DOHH2 (cell line): ENCODE data around the gene CAPZB.

Source experiments
- H3F3A ChIP-seq: fragments of 200-600 bp; sonication (generic), shearing (Covaris generic); 2 replicates; pipeline ENCODE4 v1.6.0; 2016; ENCODE audit warnings: antibody characterized with exemption, mild to moderate bottlenecking; ENCODE audit not compliant: control insufficient read depth, insufficient read depth
- H3K27ac ChIP-seq: fragments of 200-600 bp; sonication (generic); 2 replicates; pipeline ENCODE4 v1.5.1; 2014; ENCODE audit warnings: low read depth, mild to moderate bottlenecking, low read length, moderate library complexity
- H3K27me3 ChIP-seq: fragments of 200-600 bp; sonication (generic); 2 replicates; pipeline ENCODE4 v1.6.1; 2014; ENCODE audit warnings: mild to moderate bottlenecking, low read length, mixed read lengths; ENCODE audit not compliant: control insufficient read depth
- H3K36me3 ChIP-seq: fragments of 200-600 bp; sonication (generic); 2 replicates; pipeline ENCODE4 v1.6.1; 2014; ENCODE audit warnings: mild to moderate bottlenecking, low read length, moderate library complexity, mixed read lengths; ENCODE audit not compliant: control insufficient read depth
- H3K4me1 ChIP-seq: fragments of 200-600 bp; sonication (generic); 2 replicates; pipeline ENCODE4 v1.6.1; 2014; ENCODE audit warnings: mild to moderate bottlenecking, low read length, mixed read lengths; ENCODE audit not compliant: control insufficient read depth
- H3K4me2 ChIP-seq: fragments of 200-600 bp; sonication (generic); 2 replicates; pipeline ENCODE4 v1.6.0; 2014; ENCODE audit warnings: mild to moderate bottlenecking, low read length, moderate library complexity
- H3K4me3 ChIP-seq: fragments of 200-600 bp; sonication (generic); 2 replicates; pipeline ENCODE4 v1.5.1; 2014; ENCODE audit warnings: mild to moderate bottlenecking, low read length, mixed read lengths
- H3K79me2 ChIP-seq: fragments of 200-600 bp; sonication (generic); 2 replicates; pipeline ENCODE4 v1.6.1; 2014; ENCODE audit warnings: mild to moderate bottlenecking, low read length, mixed read lengths; ENCODE audit not compliant: control insufficient read depth
- H3K9me2 ChIP-seq: fragments of 200-600 bp; sonication (generic); replicated peaks from 2 replicates; pipeline ENCODE4 v1.6.1; 2014; ENCODE audit warnings: mild to moderate bottlenecking, low read length, mixed read lengths; ENCODE audit not compliant: control insufficient read depth
- H3K9me3 ChIP-seq: fragments of 200-600 bp; sonication (generic); 2 replicates; pipeline ENCODE4 v1.6.1; 2014; ENCODE audit warnings: antibody characterized with exemption, low read length, mixed read lengths; ENCODE audit not compliant: control insufficient read depth, insufficient read depth
- H4K20me1 ChIP-seq: fragments of 200-600 bp; sonication (generic); 2 replicates; pipeline ENCODE4 v1.6.0; 2014; ENCODE audit warnings: low read depth, mild to moderate bottlenecking, antibody characterized with exemption, low read length, moderate library complexity; ENCODE audit not compliant: control insufficient read depth, insufficient read depth
- EZH2phosphoT487 ChIP-seq: fragments of 200-600 bp; sonication (generic); IDR thresholded peaks from 2 replicates; pipeline ENCODE4 v1.6.1; 2017; ENCODE audit warnings: borderline replicate concordance, mild to moderate bottlenecking, antibody characterized with exemption, low read length, moderate library complexity, mixed read lengths
- TF ChIP-seq, protein P1 (sequence below): fragments of 200-600 bp; sonication (generic); IDR thresholded peaks from one replicate; pipeline ENCODE4 v1.5.1; 2014; ENCODE audit warnings: antibody characterized with exemption, mild to moderate bottlenecking, low read depth, low read length; ENCODE audit not compliant: poor library complexity, severe bottlenecking

The CAPZB gene

DNA sequence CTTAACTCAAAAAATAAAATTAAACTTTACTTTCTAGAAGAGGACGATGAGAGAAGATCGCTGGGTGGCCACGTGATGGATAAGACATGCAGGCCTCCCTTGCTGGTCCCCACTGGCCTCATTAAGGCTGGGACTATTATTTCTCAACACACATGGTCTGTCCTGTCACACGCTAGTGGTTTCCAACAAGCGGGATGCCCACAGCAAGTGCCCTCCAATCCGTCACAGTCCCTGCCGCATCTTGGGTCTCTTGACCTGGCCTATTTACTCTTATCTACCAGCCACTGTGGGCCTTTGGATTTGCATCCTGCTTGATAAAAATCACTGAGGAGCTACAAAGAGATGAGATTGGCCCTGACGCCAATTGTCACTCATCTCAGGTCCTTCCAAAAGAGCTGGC, 30.0 kb downstream of the CAPZB start:
- Histone ChIP-seq H4K20me1 (peaks cover 41% of the 10 kb centered on the region), H3F3A (no peaks in the 10 kb centered on the region), H3K9me3 (no peaks in the 10 kb centered on the region), H3K36me3 (no peaks in the 10 kb centered on the region), H3K27me3 (no peaks in the 10 kb centered on the region), H3K4me3 (no peak overlapping the region), H3K4me2 (no peak overlapping the region), H3K4me1 (peaks cover 18% of the 10 kb centered on the region), H3K79me2 (peaks cover 93% of the 10 kb centered on the region), H3K27ac (no peak overlapping the region), H3K9me2 (no peaks in the 10 kb centered on the region)
- TF ChIP-seq, protein P1, sequence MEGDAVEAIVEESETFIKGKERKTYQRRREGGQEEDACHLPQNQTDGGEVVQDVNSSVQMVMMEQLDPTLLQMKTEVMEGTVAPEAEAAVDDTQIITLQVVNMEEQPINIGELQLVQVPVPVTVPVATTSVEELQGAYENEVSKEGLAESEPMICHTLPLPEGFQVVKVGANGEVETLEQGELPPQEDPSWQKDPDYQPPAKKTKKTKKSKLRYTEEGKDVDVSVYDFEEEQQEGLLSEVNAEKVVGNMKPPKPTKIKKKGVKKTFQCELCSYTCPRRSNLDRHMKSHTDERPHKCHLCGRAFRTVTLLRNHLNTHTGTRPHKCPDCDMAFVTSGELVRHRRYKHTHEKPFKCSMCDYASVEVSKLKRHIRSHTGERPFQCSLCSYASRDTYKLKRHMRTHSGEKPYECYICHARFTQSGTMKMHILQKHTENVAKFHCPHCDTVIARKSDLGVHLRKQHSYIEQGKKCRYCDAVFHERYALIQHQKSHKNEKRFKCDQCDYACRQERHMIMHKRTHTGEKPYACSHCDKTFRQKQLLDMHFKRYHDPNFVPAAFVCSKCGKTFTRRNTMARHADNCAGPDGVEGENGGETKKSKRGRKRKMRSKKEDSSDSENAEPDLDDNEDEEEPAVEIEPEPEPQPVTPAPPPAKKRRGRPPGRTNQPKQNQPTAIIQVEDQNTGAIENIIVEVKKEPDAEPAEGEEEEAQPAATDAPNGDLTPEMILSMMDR = no peak
- TF ChIP-seq EZH2phosphoT487 = no peak

DNA sequence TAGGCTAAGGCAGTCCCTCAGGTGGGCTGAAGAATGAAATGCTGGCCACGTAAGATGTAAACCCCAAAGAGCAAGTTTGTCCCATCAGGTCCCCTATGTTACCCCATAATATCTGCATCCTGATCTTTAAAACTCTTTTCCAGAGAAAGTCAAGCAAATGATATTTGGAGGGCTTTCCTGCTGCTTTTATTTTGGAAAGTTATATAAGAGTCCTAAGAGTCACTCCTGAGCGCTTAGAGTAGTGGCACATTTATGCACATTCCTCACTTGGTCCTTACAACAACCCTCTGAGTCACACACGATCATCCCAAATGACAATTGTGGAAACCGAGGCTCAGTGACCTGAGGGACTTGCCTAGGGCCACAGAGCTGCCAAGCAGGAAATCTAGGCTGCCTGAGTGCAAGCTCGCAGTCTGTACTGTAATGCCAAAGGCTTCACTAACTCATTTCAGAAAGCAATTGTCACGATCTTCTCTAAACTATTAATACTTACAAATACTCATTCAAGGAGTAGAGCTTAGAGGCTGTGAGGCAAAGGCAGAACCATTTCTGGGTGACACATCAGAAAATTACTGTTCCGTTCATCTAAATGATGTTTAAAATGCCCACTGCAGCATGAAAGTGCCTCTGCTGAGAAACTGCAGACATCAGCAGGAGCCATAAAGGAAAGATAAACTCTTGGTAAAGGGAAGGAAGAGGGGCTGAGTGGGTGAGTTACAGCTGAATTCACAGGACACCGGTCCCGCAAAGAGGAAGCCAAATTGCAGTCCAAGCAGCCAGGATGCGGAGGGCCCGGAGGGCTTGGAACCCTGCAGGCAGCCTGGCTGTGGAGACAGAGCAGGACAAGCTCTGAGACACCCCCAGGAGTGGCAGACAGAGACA, 30.8 kb downstream of the CAPZB start:
- Histone ChIP-seq H4K20me1 (peaks cover 41% of the 10 kb centered on the region), H3K4me3 (no peak overlapping the region), H3K4me2 (no peak overlapping the region), H3K9me3 (no peaks in the 10 kb centered on the region), H3F3A (no peaks in the 10 kb centered on the region), H3K27me3 (no peaks in the 10 kb centered on the region), H3K36me3 (no peaks in the 10 kb centered on the region), H3K4me1 (peaks cover 18% of the 10 kb centered on the region), H3K27ac (no peak overlapping the region), H3K9me2 (no peaks in the 10 kb centered on the region), H3K79me2 (peaks cover 90% of the 10 kb centered on the region)
- TF ChIP-seq, protein P1 = no peak
- no peak for TF ChIP-seq EZH2phosphoT487

DNA sequence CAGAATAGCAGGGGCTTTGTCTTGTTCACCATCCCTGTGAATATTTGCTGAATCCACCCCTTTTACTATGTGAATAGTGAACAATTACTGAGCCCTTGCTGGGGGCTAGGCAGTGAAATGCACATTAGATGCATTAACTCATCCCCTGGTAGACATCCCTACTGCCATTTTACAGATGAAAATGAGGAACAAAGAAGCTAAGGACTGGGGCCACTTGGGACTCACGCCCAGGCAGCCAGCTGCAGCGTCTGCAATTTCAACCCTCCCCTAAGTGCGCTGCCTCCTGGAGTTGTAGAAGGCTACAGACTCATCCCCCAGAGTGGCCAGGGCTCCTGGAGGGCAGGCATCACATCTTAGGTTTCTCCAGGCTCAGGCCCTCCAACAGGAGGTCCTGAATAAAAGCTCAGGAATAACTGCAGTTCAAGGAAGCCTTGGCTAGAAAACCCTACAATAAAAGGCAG, 31.6 kb downstream of the CAPZB start:
- H3K9me3 ChIP-seq = no peaks in the 10 kb centered on the region
- H3K4me3 ChIP-seq = no peak overlapping the region
- peaks cover 41% of the 10 kb centered on the region for H4K20me1 ChIP-seq
- TF ChIP-seq, protein P1 = no peak
- TF ChIP-seq EZH2phosphoT487 = no peak
- no peak overlapping the region for H3K27ac ChIP-seq
- no peaks in the 10 kb centered on the region for H3K9me2 ChIP-seq
- H3K4me2 ChIP-seq = no peak overlapping the region
- no peaks in the 10 kb centered on the region for H3F3A ChIP-seq
- H3K79me2 ChIP-seq = peaks cover 90% of the 10 kb centered on the region
- H3K4me1 ChIP-seq = peaks cover 18% of the 10 kb centered on the region
- peaks cover 3% of the 10 kb centered on the region; the same call in 1 of the 2 replicates for H3K36me3 ChIP-seq
- no peaks in the 10 kb centered on the region for H3K27me3 ChIP-seq
